Panc1 (cell line): ENCODE results near the gene RIOX2. TPM values are rescaled to one million over a fixed set of nuclear protein-coding genes. Genes with fewer than 3 reads are reported as not detected.

ENCODE experiments used
- ATAC-seq: fragments of 200-7000 bp; cut with Tn5 transposase; 2 replicates; pipeline ENCODE4 v1.9.1; 2020; ENCODE audit warnings: mild to moderate bottlenecking, moderate library complexity
- BruUV-seq: library from RNA; stranded (reverse); fragments of 400-500 nt; replicated peaks from 2 replicates; lab custom pipeline; 2021; lab: Mats Ljungman, UMichigan
- CTCF ChIA-PET: fragments of 300-600 bp; sonication (Branson Sonifier 250); formaldehyde crosslinking; loops from one replicate; lab custom pipeline; 2022; ENCODE audit warnings: antibody characterized with exemption; lab: Charles Lee
- POLR2A ChIA-PET: fragments of 300-600 bp; sonication (Branson Sonifier 250); formaldehyde crosslinking; loops from one replicate; lab custom pipeline; 2022; ENCODE audit warnings: antibody characterized with exemption; lab: Charles Lee
- DNase-seq: peaks from one replicate; pipeline ENCODE4 v3.0.0-alpha.2; 2010; ENCODE audit warnings: low read depth, low spot score
- H3K27ac ChIP-seq: 2 replicates; pipeline ENCODE4 v1.5.1; 2011; ENCODE audit warnings: mild to moderate bottlenecking, low read length, inconsistent platforms
- H3K27me3 ChIP-seq: fragments of 200-500 bp; sonication (Bioruptor generic); 2 replicates; pipeline ENCODE4 v1.6.0; 2014; ENCODE audit warnings: low read length, inconsistent platforms; ENCODE audit not compliant: control insufficient read depth, insufficient read depth
- H3K36me3 ChIP-seq: fragments of 200-500 bp; sonication (Bioruptor generic); 2 replicates; pipeline ENCODE4 v1.5.1; 2014; ENCODE audit warnings: inconsistent platforms, mild to moderate bottlenecking, low read length, moderate library complexity; ENCODE audit not compliant: control insufficient read depth, insufficient read depth
- H3K4me1 ChIP-seq: 2 replicates; pipeline ENCODE4 v1.5.1; 2011; ENCODE audit warnings: inconsistent platforms, mild to moderate bottlenecking, low read length, moderate library complexity; ENCODE audit not compliant: control insufficient read depth, insufficient read depth
- H3K4me3 ChIP-seq, 2 experiments: 2 replicates each; pipeline ENCODE4 v1.5.1; 2011 to 2012; ENCODE audit warnings: low read depth in 2 of 2, low read length in 2 of 2, mild to moderate bottlenecking in 2 of 2, inconsistent platforms in 1 of 2, moderate library complexity in 1 of 2
- H3K9me3 ChIP-seq: fragments of 200-500 bp; sonication (Bioruptor generic); 2 replicates; pipeline ENCODE4 v1.5.1; 2014; ENCODE audit warnings: low read depth, mild to moderate bottlenecking, inconsistent platforms, low read length, moderate library complexity; ENCODE audit not compliant: control insufficient read depth, insufficient read depth
- POLR2AphosphoS5 ChIP-seq: IDR thresholded peaks from 2 replicates; pipeline ENCODE4 v1.6.1; 2012; ENCODE audit warnings: mild to moderate bottlenecking, low read depth, low read length, moderate library complexity
- SIN3A ChIP-seq: IDR thresholded peaks from 2 replicates; pipeline ENCODE4 v1.6.1; 2012; ENCODE audit warnings: low read depth, mild to moderate bottlenecking, low read length, moderate library complexity, borderline replicate concordance; ENCODE audit not compliant: insufficient read depth
- TCF7L2 ChIP-seq: IDR thresholded peaks from 2 replicates; pipeline ENCODE4 v1.6.1; 2011; ENCODE audit warnings: mild to moderate bottlenecking, low read depth, low read length, inconsistent platforms
- in situ Hi-C: cut with HindIII; loops from 2 replicates; pipeline ENCODE4 v1.10.0; 2016; ENCODE audit warnings: low sequenced_read_pairs, low pct_unique_long_range_greater_than_20kb
- intact Hi-C: fragments of 100-400 bp; cut with micrococcal nuclease; formaldehyde crosslinking; loops from one replicate; pipeline ENCODE4 v1.10.0; 2022; ENCODE audit not compliant: unreplicated experiment
- total RNA-seq: library from RNA; stranded (reverse); gene quantifications from one replicate; pipeline ENCODE4 v1.2.1, GENCODE V29; 2021; ENCODE audit not compliant: unreplicated experiment
- TF ChIP-seq, protein P1 (sequence below), 2 experiments: IDR thresholded peaks; 2 replicates each; pipeline ENCODE4 v1.6.1; 2011 to 2012; ENCODE audit warnings: low read depth in 2 of 2, control low read depth in 1 of 2, low read length in 1 of 2, mild to moderate bottlenecking in 1 of 2, moderate library complexity in 1 of 2; ENCODE audit not compliant: insufficient read depth in 1 of 2
- TF ChIP-seq, protein P2 (sequence below): fragments of 450-650 bp; IDR thresholded peaks from 2 replicates; pipeline ENCODE4 v1.5.1; 2017; ENCODE audit warnings: mild to moderate bottlenecking

RIOX2 gene
- total RNA-seq, 1 experiment from 2014 or later, result 44.1 TPM

DNA sequence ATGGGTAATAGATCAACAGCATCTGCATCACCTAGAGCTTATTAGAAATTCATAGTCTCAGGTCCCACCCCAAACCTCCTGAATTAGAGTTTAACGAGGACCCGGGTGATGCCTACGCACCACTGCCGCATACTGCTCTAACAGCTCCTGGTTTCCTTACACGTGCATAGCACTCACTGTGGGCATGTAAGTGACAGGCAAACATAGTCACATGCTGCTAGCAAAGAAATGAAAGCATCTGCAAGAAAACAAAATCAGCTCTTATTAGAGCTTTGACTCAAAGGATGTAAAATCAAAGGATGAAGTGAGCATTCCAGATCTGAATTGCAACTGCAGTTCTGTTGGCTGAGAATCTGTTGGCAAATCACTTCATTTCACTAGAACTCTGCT is 19.1 kb upstream of the RIOX2 start:
- H3K4me1 ChIP-seq, result no peaks in the 10 kb centered on the region
- ATAC-seq (no peak), DNase-seq (no peak)
- in situ Hi-C loops (no loop called here), intact Hi-C loops (no loop called here)
- ChIA-PET CTCF (no interaction called here), POLR2A (no interaction called here)
- no peak overlapping the region for H3K27ac ChIP-seq
- H3K9me3 ChIP-seq, result no peaks in the 10 kb centered on the region
- H3K27me3 ChIP-seq, result peaks cover 7% of the 10 kb centered on the region
- H3K4me3 ChIP-seq, result no peak overlapping the region
- no TSS peak for BruUV-seq
- H3K36me3 ChIP-seq, result no peaks in the 10 kb centered on the region
- TF ChIP-seq, protein P1, sequence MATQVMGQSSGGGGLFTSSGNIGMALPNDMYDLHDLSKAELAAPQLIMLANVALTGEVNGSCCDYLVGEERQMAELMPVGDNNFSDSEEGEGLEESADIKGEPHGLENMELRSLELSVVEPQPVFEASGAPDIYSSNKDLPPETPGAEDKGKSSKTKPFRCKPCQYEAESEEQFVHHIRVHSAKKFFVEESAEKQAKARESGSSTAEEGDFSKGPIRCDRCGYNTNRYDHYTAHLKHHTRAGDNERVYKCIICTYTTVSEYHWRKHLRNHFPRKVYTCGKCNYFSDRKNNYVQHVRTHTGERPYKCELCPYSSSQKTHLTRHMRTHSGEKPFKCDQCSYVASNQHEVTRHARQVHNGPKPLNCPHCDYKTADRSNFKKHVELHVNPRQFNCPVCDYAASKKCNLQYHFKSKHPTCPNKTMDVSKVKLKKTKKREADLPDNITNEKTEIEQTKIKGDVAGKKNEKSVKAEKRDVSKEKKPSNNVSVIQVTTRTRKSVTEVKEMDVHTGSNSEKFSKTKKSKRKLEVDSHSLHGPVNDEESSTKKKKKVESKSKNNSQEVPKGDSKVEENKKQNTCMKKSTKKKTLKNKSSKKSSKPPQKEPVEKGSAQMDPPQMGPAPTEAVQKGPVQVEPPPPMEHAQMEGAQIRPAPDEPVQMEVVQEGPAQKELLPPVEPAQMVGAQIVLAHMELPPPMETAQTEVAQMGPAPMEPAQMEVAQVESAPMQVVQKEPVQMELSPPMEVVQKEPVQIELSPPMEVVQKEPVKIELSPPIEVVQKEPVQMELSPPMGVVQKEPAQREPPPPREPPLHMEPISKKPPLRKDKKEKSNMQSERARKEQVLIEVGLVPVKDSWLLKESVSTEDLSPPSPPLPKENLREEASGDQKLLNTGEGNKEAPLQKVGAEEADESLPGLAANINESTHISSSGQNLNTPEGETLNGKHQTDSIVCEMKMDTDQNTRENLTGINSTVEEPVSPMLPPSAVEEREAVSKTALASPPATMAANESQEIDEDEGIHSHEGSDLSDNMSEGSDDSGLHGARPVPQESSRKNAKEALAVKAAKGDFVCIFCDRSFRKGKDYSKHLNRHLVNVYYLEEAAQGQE (IDR thresholded peaks at IDR 0.05; ENCODE audit: insufficient read depth in 1 of 2, low read depth in 2 of 2, low read length in 1 of 2), result no peak
- TF ChIP-seq, protein P2, sequence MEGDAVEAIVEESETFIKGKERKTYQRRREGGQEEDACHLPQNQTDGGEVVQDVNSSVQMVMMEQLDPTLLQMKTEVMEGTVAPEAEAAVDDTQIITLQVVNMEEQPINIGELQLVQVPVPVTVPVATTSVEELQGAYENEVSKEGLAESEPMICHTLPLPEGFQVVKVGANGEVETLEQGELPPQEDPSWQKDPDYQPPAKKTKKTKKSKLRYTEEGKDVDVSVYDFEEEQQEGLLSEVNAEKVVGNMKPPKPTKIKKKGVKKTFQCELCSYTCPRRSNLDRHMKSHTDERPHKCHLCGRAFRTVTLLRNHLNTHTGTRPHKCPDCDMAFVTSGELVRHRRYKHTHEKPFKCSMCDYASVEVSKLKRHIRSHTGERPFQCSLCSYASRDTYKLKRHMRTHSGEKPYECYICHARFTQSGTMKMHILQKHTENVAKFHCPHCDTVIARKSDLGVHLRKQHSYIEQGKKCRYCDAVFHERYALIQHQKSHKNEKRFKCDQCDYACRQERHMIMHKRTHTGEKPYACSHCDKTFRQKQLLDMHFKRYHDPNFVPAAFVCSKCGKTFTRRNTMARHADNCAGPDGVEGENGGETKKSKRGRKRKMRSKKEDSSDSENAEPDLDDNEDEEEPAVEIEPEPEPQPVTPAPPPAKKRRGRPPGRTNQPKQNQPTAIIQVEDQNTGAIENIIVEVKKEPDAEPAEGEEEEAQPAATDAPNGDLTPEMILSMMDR, result no peak
- no peak for TF ChIP-seq SIN3A
- TF ChIP-seq POLR2AphosphoS5, result no peak

DNA sequence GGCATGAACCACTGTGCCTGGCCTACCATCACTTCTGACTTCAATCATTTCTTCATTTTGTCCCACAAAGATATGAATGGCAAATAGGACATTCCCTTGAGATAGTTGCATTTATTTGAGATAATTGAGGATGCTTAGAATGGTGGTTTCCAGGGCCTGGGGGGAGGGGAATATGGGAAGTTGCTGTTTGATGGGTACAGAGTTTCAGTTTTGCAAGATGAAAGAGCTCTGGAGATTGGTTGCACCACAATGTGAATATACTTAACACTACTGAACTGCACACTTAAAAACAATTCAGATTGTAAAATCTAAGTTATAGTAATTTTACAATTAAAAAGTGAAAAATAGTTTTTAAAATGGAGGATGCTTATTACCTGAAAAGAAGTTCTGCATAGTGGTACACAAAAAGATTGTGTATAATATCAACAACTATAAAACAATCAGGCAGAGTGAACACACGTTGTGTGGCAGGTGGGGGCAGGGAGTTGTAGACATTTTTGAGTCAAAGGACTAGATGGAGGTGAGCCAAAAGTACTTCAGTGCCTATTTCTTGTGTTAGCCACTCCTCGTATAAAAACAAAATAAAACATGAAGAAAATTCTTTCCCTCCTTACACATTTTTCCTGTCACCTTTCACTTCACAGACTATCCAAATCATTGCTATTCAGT is 18.5 kb upstream of the RIOX2 start:
- ATAC-seq, result no peak
- no peak for DNase-seq
- no TSS peak for BruUV-seq
- in situ Hi-C loops, result no loop called here
- Histone ChIP-seq H3K4me3 (no peak overlapping the region), H3K27me3 (peaks cover 7% of the 10 kb centered on the region), H3K27ac (no peak overlapping the region), H3K36me3 (no peaks in the 10 kb centered on the region), H3K4me1 (no peaks in the 10 kb centered on the region), H3K9me3 (no peaks in the 10 kb centered on the region)
- POLR2A ChIA-PET, result no interaction called here
- intact Hi-C loops, result no loop called here
- TF ChIP-seq TCF7L2 (no peak), SIN3A (no peak), POLR2AphosphoS5 (no peak)
- TF ChIP-seq, protein P2, result no peak
- TF ChIP-seq, protein P1 (IDR thresholded peaks at IDR 0.05; ENCODE audit: insufficient read depth in 1 of 2, low read depth in 2 of 2, low read length in 1 of 2), result no peak
- CTCF ChIA-PET, result no interaction called here
